ENCODE data around the gene DUSP10.

GRCh38 chr1:221701570-221702186 is 40.2 kb downstream of the DUSP10 start:
- TF ChIP-seq CTCF (conservative IDR thresholded peaks at IDR 0.05 in 1 of 2, IDR thresholded peaks at IDR 0.05 in 1 of 2; ENCODE audit: low read depth in 1 of 2, low read length in 2 of 2) (no peak), EZH2 (IDR thresholded peaks at IDR 0.05; ENCODE audit: low read length, missing control alignments) (no peak)
